HCT116 (cell line): ENCODE measurements around the gene PTGER4. TPM values are rescaled to one million over a fixed set of nuclear protein-coding genes. Genes with fewer than 3 reads are reported as not detected.

Experiments
- ATAC-seq: fragments of 200-7000 bp; cut with Tn5 transposase; 2 replicates; pipeline ENCODE4 v1.9.1; 2020; ENCODE audit warnings: mild to moderate bottlenecking, moderate library complexity
- BruUV-seq: library from RNA; stranded (reverse); fragments of 400-500 nt; replicated peaks from 2 replicates; lab custom pipeline; 2021; lab: Mats Ljungman, UMichigan
- CTCF ChIA-PET: fragments of 300-600 bp; sonication (Branson Sonifier 250); formaldehyde crosslinking; loops from one replicate; lab custom pipeline; 2021; ENCODE audit warnings: antibody characterized with exemption; lab: Charles Lee
- POLR2A ChIA-PET: fragments of 300-600, 350-600 bp; sonication (Branson Sonifier 250); formaldehyde crosslinking; loops from one replicate; lab custom pipeline; 2021; ENCODE audit warnings: antibody characterized with exemption; lab: Charles Lee
- RAD21 ChIA-PET, 2 experiments: fragments of 300-600 bp; sonication (Branson Sonifier 250); formaldehyde crosslinking; loops; one replicate each; lab custom pipeline; 2023; ENCODE audit warnings: low total read pairs in 2 of 2; ENCODE audit not compliant: uncharacterized antibody in 2 of 2, unreplicated experiment in 2 of 2, low non-redundant PET in 1 of 2; lab: Charles Lee
- DNase-seq: peaks from one replicate; pipeline ENCODE4 v3.0.0-alpha.2; 2010; ENCODE audit warnings: low read depth, low spot score
- H2AFZ ChIP-seq: fragments of 200-600 bp; shearing (Covaris generic), sonication (generic); 2 replicates; pipeline ENCODE4 v1.6.1; 2017; ENCODE audit warnings: low read depth, mixed run types, mixed read lengths, antibody characterized with exemption, low read length; ENCODE audit not compliant: poor library complexity, severe bottlenecking
- H3K27ac ChIP-seq: 2 replicates; pipeline ENCODE4 v1.5.1; 2012; ENCODE audit warnings: low read depth, low read length
- H3K27me3 ChIP-seq: fragments of 200-600 bp; sonication (generic); 2 replicates; pipeline ENCODE4 v1.6.1; 2016; ENCODE audit warnings: mixed run types, low read length, mixed read lengths; ENCODE audit not compliant: insufficient read depth
- H3K36me3 ChIP-seq, 2 experiments: fragments of 200-500 bp in 1 of 2; fragments of 200-600 bp in 1 of 2; sonication (Bioruptor generic) in 1 of 2; sonication (generic) in 1 of 2; 2 replicates each; pipeline versions ENCODE4 v1.5.1 to v1.6.1; 2014 to 2016; ENCODE audit warnings: low read length in 2 of 2, inconsistent platforms in 1 of 2, mixed read lengths in 1 of 2, mixed run types in 1 of 2; ENCODE audit not compliant: insufficient read depth in 2 of 2, control insufficient read depth in 1 of 2
- H3K4me1 ChIP-seq, 2 experiments: fragments of 200-600 bp in 1 of 2; sonication (generic) in 1 of 2; 2 replicates each; pipeline versions ENCODE4 v1.5.1 to v1.6.1; 2012 to 2017; ENCODE audit warnings: low read length in 2 of 2, inconsistent platforms in 1 of 2, mild to moderate bottlenecking in 1 of 2, mixed read lengths in 1 of 2, mixed run types in 1 of 2, moderate library complexity in 1 of 2; ENCODE audit not compliant: insufficient read depth in 2 of 2, control insufficient read depth in 1 of 2
- H3K4me2 ChIP-seq: fragments of 200-600 bp; sonication (generic); 2 replicates; pipeline ENCODE4 v1.6.1; 2017; ENCODE audit warnings: mixed run types, low read length, mixed read lengths
- H3K4me3 ChIP-seq, 2 experiments: fragments of 200-600 bp in 1 of 2; sonication (generic) in 1 of 2; replicated peaks in 1 of 2; 2 replicates each; pipeline ENCODE4 v1.5.1; 2011 to 2016; ENCODE audit warnings: low read length in 2 of 2, control low read depth in 1 of 2, low read depth in 1 of 2, mild to moderate bottlenecking in 1 of 2, mixed read lengths in 1 of 2, mixed run types in 1 of 2
- H3K79me2 ChIP-seq: fragments of 200-600 bp; sonication (generic); 2 replicates; pipeline ENCODE4 v1.6.1; 2017; ENCODE audit warnings: mild to moderate bottlenecking, mixed run types, low read length, moderate library complexity, mixed read lengths; ENCODE audit not compliant: insufficient read depth
- H3K9ac ChIP-seq: fragments of 200-600 bp; sonication (generic); 2 replicates; pipeline ENCODE4 v1.6.1; 2016; ENCODE audit warnings: low read length, mixed read lengths
- H3K9me2 ChIP-seq: fragments of 200-600 bp; sonication (generic), shearing (Covaris generic); 2 replicates; pipeline ENCODE4 v1.6.1; 2017; ENCODE audit warnings: mixed run types, mild to moderate bottlenecking, moderate library complexity; ENCODE audit not compliant: insufficient read depth
- H3K9me3 ChIP-seq, 2 experiments: fragments of 200-500 bp in 1 of 2; fragments of 200-600 bp in 1 of 2; sonication (Bioruptor generic) in 1 of 2; sonication (generic) in 1 of 2; 2 replicates each; pipeline ENCODE4 v1.6.1; 2014 to 2017; ENCODE audit warnings: low read length in 2 of 2, mixed read lengths in 2 of 2, inconsistent platforms in 1 of 2, low read depth in 1 of 2, mild to moderate bottlenecking in 1 of 2, mixed run types in 1 of 2, moderate library complexity in 1 of 2; ENCODE audit not compliant: control insufficient read depth in 1 of 2, insufficient read depth in 1 of 2
- H4K20me1 ChIP-seq: fragments of 200-600 bp; sonication (generic), shearing (Covaris generic); 2 replicates; pipeline ENCODE4 v1.6.1; 2017; ENCODE audit warnings: mixed run types, mild to moderate bottlenecking, moderate library complexity; ENCODE audit not compliant: insufficient read depth
- CEBPB ChIP-seq: IDR thresholded peaks from 2 replicates; pipeline ENCODE4 v1.6.1; 2012; ENCODE audit warnings: low read depth
- CTCF ChIP-seq, 3 experiments: fragments of 200-600 bp in 1 of 3; sonication (generic) in 1 of 3; IDR thresholded peaks in 2 of 3; conservative IDR thresholded peaks in 1 of 3; 2 replicates each; pipeline ENCODE4 v1.5.1; 2012 to 2017; ENCODE audit warnings: low read depth in 2 of 3, low read length in 2 of 3, antibody characterized with exemption in 1 of 3, borderline replicate concordance in 1 of 3, control low read depth in 1 of 3, mild to moderate bottlenecking in 1 of 3, mixed read lengths in 1 of 3, mixed run types in 1 of 3, moderate library complexity in 1 of 3; ENCODE audit not compliant: insufficient read depth in 1 of 3
- ELF1 ChIP-seq: IDR thresholded peaks from 2 replicates; pipeline ENCODE4 v1.6.1; 2012; ENCODE audit warnings: low read depth, borderline replicate concordance
- EZH2 ChIP-seq: fragments of 200-600 bp; sonication (generic); IDR thresholded peaks from 2 replicates; pipeline ENCODE4 v1.6.1; 2017; ENCODE audit warnings: antibody characterized with exemption, mixed run types
- EZH2phosphoT487 ChIP-seq: fragments of 200-600 bp; IDR thresholded peaks from 2 replicates; pipeline ENCODE4 v1.6.1; 2018; ENCODE audit warnings: antibody characterized with exemption, borderline replicate concordance
- FOSL1 ChIP-seq: IDR thresholded peaks from 2 replicates; pipeline ENCODE4 v1.6.1; 2012; ENCODE audit warnings: low read depth
- MAX ChIP-seq: IDR thresholded peaks from 2 replicates; pipeline ENCODE4 v1.6.1; 2012
- POLR2AphosphoS5 ChIP-seq: IDR thresholded peaks from 2 replicates; pipeline ENCODE4 v1.6.1; 2011; ENCODE audit warnings: mild to moderate bottlenecking, low read depth, low read length, moderate library complexity
- RAD21 ChIP-seq: IDR thresholded peaks from 2 replicates; pipeline ENCODE4 v1.6.1; 2012; ENCODE audit warnings: low read depth, mild to moderate bottlenecking
- SIN3A ChIP-seq: IDR thresholded peaks from 2 replicates; pipeline ENCODE4 v1.6.1; 2012; ENCODE audit warnings: low read depth
- SRF ChIP-seq: IDR thresholded peaks from 2 replicates; pipeline ENCODE4 v1.6.1; 2012; ENCODE audit warnings: low read depth
- ZNF274 ChIP-seq: fragments of 200-500 bp; sonication (Bioruptor generic); IDR thresholded peaks from 2 replicates; pipeline ENCODE4 v1.6.1; 2014; ENCODE audit warnings: mild to moderate bottlenecking, low read depth, low read length, inconsistent platforms
- intact Hi-C: fragments of 100-400 bp; cut with micrococcal nuclease; formaldehyde crosslinking; loops from 2 replicates; pipeline ENCODE4 v1.10.0; 2022
- total RNA-seq: library from RNA; stranded (reverse); gene quantifications from one replicate; pipeline ENCODE4 v1.2.1, GENCODE V29; 2021; ENCODE audit not compliant: unreplicated experiment

Gene PTGER4
- total RNA-seq, 1 experiment from 2014 or later = 3.0 TPM

GRCh38 chr5:40634154-40634553, 45.6 kb upstream of the PTGER4 start:
- no peaks in the 10 kb centered on the region for H3K9me3 ChIP-seq
- ChIA-PET RAD21 (no interaction called here), CTCF (no interaction called here), POLR2A (no interaction called here)
- TF ChIP-seq CEBPB (no peak), SIN3A (no peak), EZH2 (no peak), ELF1 (no peak), FOSL1 (no peak), CTCF (IDR thresholded peaks at IDR 0.05 in 2 of 3, conservative IDR thresholded peaks at IDR 0.05 in 1 of 3; ENCODE audit: borderline replicate concordance in 1 of 3, insufficient read depth in 1 of 3, low read depth in 2 of 3, low read length in 2 of 3) (no peak), MAX (no peak), SRF (no peak), POLR2AphosphoS5 (no peak), EZH2phosphoT487 (no peak), RAD21 (no peak), ZNF274 (no peak)
- H3K4me3 ChIP-seq = no peak overlapping the region
- H2AFZ ChIP-seq = no peak overlapping the region
- no peaks in the 10 kb centered on the region for H3K36me3 ChIP-seq
- intact Hi-C loops = no loop called here
- H3K9me2 ChIP-seq = no peaks in the 10 kb centered on the region
- BruUV-seq = no TSS peak
- no peaks in the 10 kb centered on the region for H4K20me1 ChIP-seq
- ATAC-seq (no peak), DNase-seq (no peak)
- no peaks in the 10 kb centered on the region for H3K79me2 ChIP-seq
- H3K4me2 ChIP-seq = no peak overlapping the region
- H3K27me3 ChIP-seq = no peaks in the 10 kb centered on the region
- no peak overlapping the region for H3K9ac ChIP-seq
- no peak overlapping the region for H3K27ac ChIP-seq
- no peaks in the 10 kb centered on the region for H3K4me1 ChIP-seq
